HEK293T (cell line): ENCODE results near the gene RFX4.

Source experiments
- ARNT ChIP-seq: fragments of 450-650 bp; IDR thresholded peaks from 2 replicates; pipeline ENCODE4 v1.6.1; 2017; ENCODE audit warnings: mild to moderate bottlenecking
- BHLHE40 ChIP-seq: fragments of 450-650 bp; IDR thresholded peaks from 2 replicates; pipeline ENCODE4 v1.6.1; 2016; ENCODE audit warnings: mild to moderate bottlenecking, moderate library complexity, borderline replicate concordance
- CTBP1 ChIP-seq: fragments of 450-650 bp; IDR thresholded peaks from 2 replicates; pipeline ENCODE4 v1.6.1; 2016; ENCODE audit warnings: borderline replicate concordance
- ELF4 ChIP-seq: fragments of 450-650 bp; IDR thresholded peaks from 2 replicates; pipeline ENCODE4 v1.6.1; 2017; ENCODE audit warnings: antibody characterized with exemption
- FOXA1 ChIP-seq: fragments of 450-650 bp; IDR thresholded peaks from 2 replicates; pipeline ENCODE4 v1.6.1; 2016; ENCODE audit warnings: mild to moderate bottlenecking
- FOXK2 ChIP-seq: fragments of 450-650 bp; IDR thresholded peaks from 2 replicates; pipeline ENCODE4 v1.6.1; 2016; ENCODE audit warnings: mild to moderate bottlenecking
- FOXM1 ChIP-seq: fragments of 450-650 bp; IDR thresholded peaks from 2 replicates; pipeline ENCODE4 v1.6.1; 2017; ENCODE audit warnings: mild to moderate bottlenecking, borderline replicate concordance
- HDGF ChIP-seq: fragments of 450-650 bp; IDR thresholded peaks from 2 replicates; pipeline ENCODE4 v1.6.1; 2017; ENCODE audit warnings: antibody characterized with exemption, borderline replicate concordance
- NFRKB ChIP-seq: fragments of 450-650 bp; IDR thresholded peaks from 2 replicates; pipeline ENCODE4 v1.6.1; 2016; ENCODE audit warnings: mild to moderate bottlenecking, moderate library complexity
- PKNOX1 ChIP-seq: fragments of 450-650 bp; IDR thresholded peaks from 2 replicates; pipeline ENCODE4 v1.6.1; 2016
- SP1 ChIP-seq: fragments of 450-650 bp; IDR thresholded peaks from 2 replicates; pipeline ENCODE4 v1.6.1; 2017
- SUZ12 ChIP-seq: fragments of 450-650 bp; IDR thresholded peaks from 2 replicates; pipeline ENCODE4 v1.6.1; 2016; ENCODE audit warnings: mild to moderate bottlenecking
- TARDBP ChIP-seq: fragments of 450-650 bp; IDR thresholded peaks from 2 replicates; pipeline ENCODE4 v1.6.1; 2016
- ZNF384 ChIP-seq: fragments of 450-650 bp; IDR thresholded peaks from 2 replicates; pipeline ENCODE4 v1.6.1; 2016

DNA sequence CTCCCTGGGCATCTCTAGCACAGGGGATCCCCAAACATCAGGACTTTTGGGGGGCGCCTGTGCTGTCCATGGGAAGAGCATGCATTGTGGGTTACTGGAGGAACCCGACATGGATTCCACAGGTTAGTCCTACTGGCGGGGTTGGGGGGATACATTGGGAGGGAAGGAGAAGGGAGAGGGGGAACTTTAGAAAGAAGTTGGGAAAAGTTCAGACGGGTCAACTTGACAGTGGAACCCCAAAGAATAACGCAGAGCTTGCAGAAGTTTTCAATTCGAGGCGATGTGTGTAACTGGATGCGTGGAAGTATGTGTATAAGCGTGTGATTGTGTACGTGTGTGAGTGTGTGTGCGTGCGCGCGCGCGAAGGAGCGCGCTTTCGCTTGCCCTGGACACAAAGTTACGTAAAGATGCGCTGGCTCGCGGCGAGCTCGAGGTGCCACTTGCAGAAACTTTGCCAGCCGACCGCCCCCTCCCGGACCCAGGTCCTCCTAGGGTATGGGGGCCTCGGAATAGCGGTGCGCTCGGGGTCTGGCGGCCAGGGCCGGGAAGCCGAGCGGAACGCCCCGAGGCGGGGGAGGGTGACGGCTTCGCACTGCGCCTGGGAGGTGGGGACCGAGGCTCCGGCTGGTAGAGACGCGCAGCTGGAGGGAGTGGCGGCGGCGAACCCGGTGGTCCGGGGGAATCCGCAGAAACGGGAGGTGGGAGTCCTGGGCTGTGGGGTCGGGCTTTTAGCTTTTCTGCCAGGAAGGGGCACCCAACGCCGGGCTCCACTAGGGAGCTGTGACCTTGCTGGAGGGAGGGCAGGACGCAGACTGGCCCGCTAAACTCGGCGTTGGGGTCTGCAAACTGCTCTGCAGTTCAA is 669 bp downstream of the RFX4 start:
- TF ChIP-seq CTBP1 (no peak), FOXA1 (no peak), SP1 (no peak), FOXK2 (no peak), SUZ12 (no peak), HDGF (no peak), TARDBP (no peak), ELF4 (no peak), FOXM1 (no peak), NFRKB (no peak), BHLHE40 (no peak), PKNOX1 (no peak), ZNF384 (no peak), ARNT (no peak)
